Measurements from ENCODE around the gene TPST2.

Gene TPST2

DNA sequence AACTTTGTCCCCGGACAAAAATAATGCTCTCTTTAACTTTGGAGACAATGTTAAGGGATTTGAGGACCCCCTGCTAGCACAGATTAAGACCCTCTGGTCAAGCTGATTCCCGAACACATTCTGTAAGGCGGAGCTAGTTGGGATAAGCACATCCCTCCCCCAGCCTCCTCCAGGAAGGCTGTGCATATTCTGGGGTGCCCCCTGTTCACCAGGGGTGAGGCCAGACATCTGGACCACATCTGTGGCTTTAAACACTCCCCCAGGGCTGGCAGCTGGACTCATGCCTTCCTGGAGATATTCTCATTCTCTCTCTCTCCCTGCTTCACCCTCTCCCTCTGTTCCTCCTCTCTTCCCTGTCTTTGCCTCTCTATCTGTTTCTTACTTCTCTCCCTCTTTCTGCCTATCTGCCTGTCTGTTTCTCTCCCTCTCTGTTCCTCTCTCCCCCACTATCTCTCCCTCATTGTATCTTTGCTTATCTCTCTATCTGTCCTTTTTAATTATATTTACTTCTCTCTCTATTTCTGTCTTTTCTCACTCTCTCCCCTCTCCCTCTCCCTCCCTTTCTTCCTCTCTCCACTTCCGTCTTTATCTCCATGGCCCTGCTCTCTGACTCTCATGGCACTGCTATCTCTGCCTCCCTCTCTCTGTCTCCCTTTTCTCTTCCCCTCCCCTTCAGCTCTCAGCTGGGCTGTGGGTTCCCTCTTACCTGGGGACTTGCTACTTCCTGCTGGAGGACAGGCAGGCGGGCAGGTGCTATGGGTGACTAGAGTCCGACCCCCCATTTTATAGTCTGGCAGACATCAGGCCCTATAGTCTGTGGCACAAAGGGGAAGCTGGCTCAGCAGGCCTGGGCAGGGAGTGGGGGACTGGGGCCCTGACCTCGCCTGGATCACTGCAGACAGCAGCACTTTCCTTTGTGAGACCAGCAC, 27.6 kb upstream of the TPST2 start, which contains the start of gene CRYBB1:
CRYBB1 (minus strand) TSS at position 757 of the 929 bp plus-strand sequence. CDS start 1,708 bp downstream, outside the sequence.
- Histone ChIP-seq H3K4me3 (ENCODE audit: low read depth in 1 of 2, low read length in 2 of 2) (no peak within 1 kb of the TSS), H3K79me2 (ENCODE audit: insufficient read depth, low read length) (no peaks in the 10 kb centered on the region), H3K9me3 (ENCODE audit: insufficient read depth, low read length, severe bottlenecking) (no peaks in the 10 kb centered on the region), H3K36me3 (ENCODE audit: insufficient read depth, low read length) (no peaks in the 10 kb centered on the region), H4K20me1 (ENCODE audit: insufficient read depth, low read length) (no peaks in the 10 kb centered on the region), H3K4me1 (ENCODE audit: insufficient read depth, low read length) (no peaks in the 10 kb centered on the region), H3K4me2 (ENCODE audit: insufficient read depth, low read length) (no peak within 1 kb of the TSS), H3K9ac (ENCODE audit: low read depth, low read length) (no peak within 1 kb of the TSS), H3K27ac (ENCODE audit: low read length) (no peak within 1 kb of the TSS), H3K27me3 (ENCODE audit: insufficient read depth, low read length, poor library complexity) (no peaks in the 10 kb centered on the region), H2AFZ (ENCODE audit: low read depth, low read length) (no peak within 1 kb of the TSS)
- DNase-seq (no peak), ATAC-seq (ENCODE audit: insufficient read depth, low read depth) (no peak)
- TF ChIP-seq EZH2 (IDR thresholded peaks at IDR 0.05; ENCODE audit: borderline replicate concordance, low read depth, low read length, severe bottlenecking) = no peak
- TF ChIP-seq, protein P1, sequence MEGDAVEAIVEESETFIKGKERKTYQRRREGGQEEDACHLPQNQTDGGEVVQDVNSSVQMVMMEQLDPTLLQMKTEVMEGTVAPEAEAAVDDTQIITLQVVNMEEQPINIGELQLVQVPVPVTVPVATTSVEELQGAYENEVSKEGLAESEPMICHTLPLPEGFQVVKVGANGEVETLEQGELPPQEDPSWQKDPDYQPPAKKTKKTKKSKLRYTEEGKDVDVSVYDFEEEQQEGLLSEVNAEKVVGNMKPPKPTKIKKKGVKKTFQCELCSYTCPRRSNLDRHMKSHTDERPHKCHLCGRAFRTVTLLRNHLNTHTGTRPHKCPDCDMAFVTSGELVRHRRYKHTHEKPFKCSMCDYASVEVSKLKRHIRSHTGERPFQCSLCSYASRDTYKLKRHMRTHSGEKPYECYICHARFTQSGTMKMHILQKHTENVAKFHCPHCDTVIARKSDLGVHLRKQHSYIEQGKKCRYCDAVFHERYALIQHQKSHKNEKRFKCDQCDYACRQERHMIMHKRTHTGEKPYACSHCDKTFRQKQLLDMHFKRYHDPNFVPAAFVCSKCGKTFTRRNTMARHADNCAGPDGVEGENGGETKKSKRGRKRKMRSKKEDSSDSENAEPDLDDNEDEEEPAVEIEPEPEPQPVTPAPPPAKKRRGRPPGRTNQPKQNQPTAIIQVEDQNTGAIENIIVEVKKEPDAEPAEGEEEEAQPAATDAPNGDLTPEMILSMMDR (IDR thresholded peaks at IDR 0.05; ENCODE audit: borderline replicate concordance, extremely low read depth, low read length, poor library complexity, severe bottlenecking) = no peak

DNA sequence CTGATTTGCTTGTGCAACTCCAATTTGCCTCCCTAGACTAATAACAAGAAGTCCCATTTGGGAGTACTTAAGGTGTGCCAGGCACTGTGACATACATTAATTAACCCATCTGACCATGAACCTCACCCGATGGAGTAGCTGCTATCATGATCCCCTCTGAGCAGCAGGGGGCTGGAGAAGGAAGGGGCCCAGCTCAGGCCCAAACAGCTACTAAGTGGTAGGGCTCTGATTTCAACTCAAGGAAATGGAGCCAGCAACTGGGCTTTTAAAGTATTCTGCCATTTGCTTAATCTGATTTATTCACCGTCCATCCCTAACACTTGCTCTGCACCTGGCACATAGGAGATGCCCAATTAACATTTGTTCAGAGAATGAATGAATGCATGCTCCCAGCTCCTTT, 26.7 kb upstream of the TPST2 start:
- no peak overlapping the region for H3K4me3 ChIP-seq (ENCODE audit: low read depth in 1 of 2, low read length in 2 of 2)
- H3K27me3 ChIP-seq (ENCODE audit: insufficient read depth, low read length, poor library complexity) = no peaks in the 10 kb centered on the region
- no peaks in the 10 kb centered on the region for H3K36me3 ChIP-seq (ENCODE audit: insufficient read depth, low read length)
- TF ChIP-seq, protein P1 (IDR thresholded peaks at IDR 0.05; ENCODE audit: borderline replicate concordance, extremely low read depth, low read length, poor library complexity, severe bottlenecking) = no peak
- H3K9ac ChIP-seq (ENCODE audit: low read depth, low read length) = no peak overlapping the region
- no peak overlapping the region for H2AFZ ChIP-seq (ENCODE audit: low read depth, low read length)
- ATAC-seq (ENCODE audit: insufficient read depth, low read depth) (no peak), DNase-seq (no peak)
- no peak overlapping the region for H3K27ac ChIP-seq (ENCODE audit: low read length)
- no peaks in the 10 kb centered on the region for H4K20me1 ChIP-seq (ENCODE audit: insufficient read depth, low read length)
- H3K4me2 ChIP-seq (ENCODE audit: insufficient read depth, low read length) = no peak overlapping the region
- no peaks in the 10 kb centered on the region for H3K9me3 ChIP-seq (ENCODE audit: insufficient read depth, low read length, severe bottlenecking)
- no peaks in the 10 kb centered on the region for H3K79me2 ChIP-seq (ENCODE audit: insufficient read depth, low read length)
- H3K4me1 ChIP-seq (ENCODE audit: insufficient read depth, low read length) = no peaks in the 10 kb centered on the region

DNA sequence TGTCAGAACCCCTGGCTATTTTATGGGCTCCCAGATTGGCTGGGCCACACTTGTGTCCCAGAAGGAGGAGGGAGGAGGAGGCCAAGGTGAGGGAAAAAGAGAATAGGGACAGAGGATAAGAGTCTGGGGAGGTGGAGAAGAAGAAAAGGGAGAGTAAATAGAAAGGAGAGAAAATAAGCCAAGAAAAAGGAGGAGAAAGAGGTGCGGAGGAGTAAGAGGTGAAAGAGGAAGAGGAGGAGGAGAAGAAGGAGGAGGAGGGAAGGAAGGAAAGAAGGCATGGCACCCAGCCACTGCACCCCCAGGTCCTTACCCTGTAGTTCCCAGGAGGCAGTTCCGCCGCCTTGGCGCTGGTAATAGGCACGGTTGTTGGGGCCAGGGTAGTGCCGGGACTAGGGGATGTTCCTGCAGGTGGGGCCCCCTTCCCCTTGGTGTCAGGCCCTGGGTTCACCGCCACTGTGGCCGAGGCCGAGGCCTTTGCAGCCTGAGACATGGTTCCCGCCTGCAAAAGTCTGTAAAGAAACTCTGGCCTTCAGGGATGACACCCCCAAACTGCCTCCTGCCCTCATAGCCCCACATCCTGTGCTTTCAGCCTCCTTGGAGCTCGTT, 26.0 kb upstream of the TPST2 start:
- Histone ChIP-seq H3K27me3 (ENCODE audit: insufficient read depth, low read length, poor library complexity) (no peaks in the 10 kb centered on the region), H3K27ac (ENCODE audit: low read length) (no peak overlapping the region), H3K9me3 (ENCODE audit: insufficient read depth, low read length, severe bottlenecking) (no peaks in the 10 kb centered on the region), H3K79me2 (ENCODE audit: insufficient read depth, low read length) (no peaks in the 10 kb centered on the region), H3K9ac (ENCODE audit: low read depth, low read length) (no peak overlapping the region), H4K20me1 (ENCODE audit: insufficient read depth, low read length) (no peaks in the 10 kb centered on the region), H2AFZ (ENCODE audit: low read depth, low read length) (no peak overlapping the region), H3K36me3 (ENCODE audit: insufficient read depth, low read length) (no peaks in the 10 kb centered on the region), H3K4me2 (ENCODE audit: insufficient read depth, low read length) (no peak overlapping the region), H3K4me3 (ENCODE audit: low read depth in 1 of 2, low read length in 2 of 2) (no peak overlapping the region), H3K4me1 (ENCODE audit: insufficient read depth, low read length) (no peaks in the 10 kb centered on the region)
- no peak for ATAC-seq (ENCODE audit: insufficient read depth, low read depth)
- TF ChIP-seq EZH2 (IDR thresholded peaks at IDR 0.05; ENCODE audit: borderline replicate concordance, low read depth, low read length, severe bottlenecking) = no peak
- TF ChIP-seq, protein P1 (IDR thresholded peaks at IDR 0.05; ENCODE audit: borderline replicate concordance, extremely low read depth, low read length, poor library complexity, severe bottlenecking) = no peak
- DNase-seq = no peak
